SK-N-SH (cell line): ENCODE measurements around the gene ANKRD1. TPM values are rescaled to one million over a fixed set of nuclear protein-coding genes. Genes with fewer than 3 reads are reported as not detected.
A peak's percentile ranks its signal among the peaks of the same experiment; 100 is the strongest.

Source experiments
- CTCF ChIA-PET: fragments of 300-600, 350-600 bp; formaldehyde crosslinking; extraction: SDS; loops from one replicate; lab custom pipeline; 2021; lab: Yijun Ruan, JAX
- POLR2A ChIA-PET: fragments of 350-600 bp; sonication (Branson Sonifier 250); formaldehyde crosslinking; extraction: SDS; loops from one replicate; lab custom pipeline; 2020; ENCODE audit warnings: antibody characterized with exemption, inconsistent platforms; lab: Yijun Ruan, JAX
- DNase-seq: peaks from one replicate; pipeline ENCODE4 v3.0.0; 2012
- H2AFZ ChIP-seq: fragments of 200-600 bp; sonication (generic); 2 replicates; pipeline ENCODE4 v1.8.1; 2016; ENCODE audit warnings: antibody characterized with exemption, mild to moderate bottlenecking, low read depth
- H3F3A ChIP-seq: fragments of 200-600 bp; sonication (generic); replicated peaks from 2 replicates; pipeline ENCODE3; 2016; ENCODE audit warnings: antibody characterized with exemption, mild to moderate bottlenecking; ENCODE audit not compliant: insufficient read depth
- H3K27ac ChIP-seq, 2 experiments: fragments of 200-500 bp in 1 of 2; fragments of 200-600 bp in 1 of 2; sonication (Bioruptor generic) in 1 of 2; sonication (generic), shearing (Covaris generic) in 1 of 2; 2 replicates each; pipeline versions ENCODE4 v1.5.1 to v1.6.1; 2014 to 2016; ENCODE audit warnings: low read depth in 2 of 2, inconsistent platforms in 1 of 2, low read length in 1 of 2, mild to moderate bottlenecking in 1 of 2, mixed read lengths in 1 of 2
- H3K27me3 ChIP-seq: fragments of 200-600 bp; sonication (generic), shearing (Covaris generic); 2 replicates; pipeline ENCODE4 v1.6.1; 2016; ENCODE audit warnings: mixed run types; ENCODE audit not compliant: insufficient read depth
- H3K36me3 ChIP-seq, 2 experiments: fragments of 200-500 bp in 1 of 2; fragments of 200-600 bp in 1 of 2; sonication (Bioruptor generic) in 1 of 2; sonication (generic) in 1 of 2; replicated peaks in 1 of 2; 2 replicates each; pipeline versions ENCODE3 to v1.5.1; 2014 to 2016; ENCODE audit warnings: low read length in 1 of 2, mild to moderate bottlenecking in 1 of 2; ENCODE audit not compliant: insufficient read depth in 2 of 2, control insufficient read depth in 1 of 2
- H3K4me1 ChIP-seq, 2 experiments: fragments of 200-500 bp in 1 of 2; fragments of 200-600 bp in 1 of 2; sonication (Bioruptor generic) in 1 of 2; sonication (generic), shearing (Covaris generic) in 1 of 2; 2 replicates each; pipeline versions ENCODE4 v1.5.1 to v1.6.1; 2014 to 2016; ENCODE audit warnings: low read depth in 1 of 2, low read length in 1 of 2, mixed run types in 1 of 2; ENCODE audit not compliant: insufficient read depth in 2 of 2, control insufficient read depth in 1 of 2
- H3K4me2 ChIP-seq: fragments of 200-600 bp; sonication (generic), shearing (Covaris generic); 2 replicates; pipeline ENCODE4 v1.6.1; 2017; ENCODE audit warnings: mixed run types
- H3K4me3 ChIP-seq, 2 experiments: fragments of 200-500 bp in 1 of 2; fragments of 200-600 bp in 1 of 2; sonication (Bioruptor generic) in 1 of 2; sonication (generic), shearing (Covaris generic) in 1 of 2; 2 replicates each; pipeline versions ENCODE4 v1.5.1 to v1.8.1; 2014 to 2016; ENCODE audit warnings: low read depth in 2 of 2, inconsistent platforms in 1 of 2, low read length in 1 of 2, mild to moderate bottlenecking in 1 of 2, mixed read lengths in 1 of 2, moderate library complexity in 1 of 2
- H3K79me2 ChIP-seq: fragments of 200-600 bp; sonication (generic); 2 replicates; pipeline ENCODE4 v1.8.1; 2017; ENCODE audit warnings: mild to moderate bottlenecking; ENCODE audit not compliant: insufficient read depth
- H3K9ac ChIP-seq: fragments of 200-600 bp; sonication (generic); 2 replicates; pipeline ENCODE4 v1.6.1; 2017; ENCODE audit warnings: mixed run types
- H3K9me2 ChIP-seq: fragments of 200-600 bp; sonication (generic); 2 replicates; pipeline ENCODE4 v1.6.1; 2017; ENCODE audit warnings: mixed run types
- H3K9me3 ChIP-seq: fragments of 200-600 bp; sonication (generic); 2 replicates; pipeline ENCODE4 v1.6.1; 2017; ENCODE audit warnings: mixed run types, mild to moderate bottlenecking, moderate library complexity
- H4K20me1 ChIP-seq: fragments of 200-600 bp; sonication (generic); 2 replicates; pipeline ENCODE4 v1.6.1; 2017; ENCODE audit warnings: mild to moderate bottlenecking, mixed run types; ENCODE audit not compliant: insufficient read depth
- ELF1 ChIP-seq: IDR thresholded peaks from 2 replicates; pipeline ENCODE4 v1.4.0; 2012
- EP300 ChIP-seq, 2 experiments: IDR thresholded peaks; 2 replicates each; pipeline versions ENCODE4 v1.4.0 to v1.6.1; 2012; ENCODE audit warnings: borderline replicate concordance in 1 of 2, low read depth in 1 of 2, low read length in 1 of 2
- FOSL2 ChIP-seq: IDR thresholded peaks from 2 replicates; pipeline ENCODE4 v1.4.0; 2012; ENCODE audit warnings: low read depth, mild to moderate bottlenecking, moderate library complexity, borderline replicate concordance
- FOXJ3 ChIP-seq: sonication (generic); formaldehyde crosslinking; IDR thresholded peaks from 2 replicates; pipeline ENCODE4 v1.5.1; 2020; ENCODE audit warnings: mild to moderate bottlenecking, missing genetic modification reagents
- FOXM1 ChIP-seq: IDR thresholded peaks from 2 replicates; pipeline ENCODE4 v1.4.0; 2012; ENCODE audit warnings: low read depth, mild to moderate bottlenecking
- GABPA ChIP-seq: IDR thresholded peaks from 2 replicates; pipeline ENCODE4 v1.4.0; 2012; ENCODE audit warnings: low read depth, mild to moderate bottlenecking
- IRF3 ChIP-seq: fragments of 150-350 bp; IDR thresholded peaks from 2 replicates; pipeline ENCODE4 v1.6.1; 2016; ENCODE audit warnings: mild to moderate bottlenecking, low read depth, low read length
- JUND ChIP-seq: IDR thresholded peaks from 2 replicates; pipeline ENCODE4 v1.4.0; 2012
- MEF2A ChIP-seq: IDR thresholded peaks from 2 replicates; pipeline ENCODE4 v1.4.0; 2012; ENCODE audit warnings: low read depth, borderline replicate concordance
- MXI1 ChIP-seq: IDR thresholded peaks from 2 replicates; pipeline ENCODE4 v1.6.1; 2012; ENCODE audit warnings: mild to moderate bottlenecking, low read depth, low read length, improper control_type of control experiment
- NFIC ChIP-seq: IDR thresholded peaks from 2 replicates; pipeline ENCODE4 v1.4.0; 2012; ENCODE audit warnings: borderline replicate concordance
- NRF1 ChIP-seq: IDR thresholded peaks from 2 replicates; pipeline ENCODE4 v1.6.1; 2012; ENCODE audit warnings: low read depth, mild to moderate bottlenecking, low read length
- POLR2AphosphoS5 ChIP-seq: IDR thresholded peaks from 2 replicates; pipeline ENCODE4 v1.6.1; 2012; ENCODE audit warnings: low read depth, low read length
- RCOR1 ChIP-seq: fragments of 150-350 bp; IDR thresholded peaks from 2 replicates; pipeline ENCODE4 v1.6.1; 2017; ENCODE audit warnings: antibody characterized with exemption, low read length
- RFX5 ChIP-seq: IDR thresholded peaks from 2 replicates; pipeline ENCODE4 v1.6.1; 2012; ENCODE audit warnings: mild to moderate bottlenecking, improper control_type of control experiment, low read length
- TCF12 ChIP-seq: IDR thresholded peaks from 2 replicates; pipeline ENCODE4 v1.4.0; 2012
- WGBS: methylation state at CpG from one replicate; pipeline ENCODE4 v1.1.6; 2017; ENCODE audit warnings: low lambda C conversion rate; 5-methylcytosine and 5-hydroxymethylcytosine counted together
- polyA plus RNA-seq, 3 experiments: library from polyadenylated mRNA; depleted of rRNA; stranded (reverse); fragments of >200 nt; gene quantifications; 2 replicates each; pipeline ENCODE4 v1.2.3, GENCODE V29; 2012
- TF ChIP-seq, protein P1 (sequence below): IDR thresholded peaks from 2 replicates; pipeline ENCODE4 v1.4.0; 2012; ENCODE audit warnings: low read depth, borderline replicate concordance
- TF ChIP-seq, protein P2 (sequence below): IDR thresholded peaks from 2 replicates; pipeline ENCODE4 v1.4.0; 2012; ENCODE audit warnings: low read depth
- TF ChIP-seq, protein P3 (sequence below): fragments of 200-600 bp; sonication (generic); IDR thresholded peaks from 2 replicates; pipeline ENCODE4 v1.6.1; 2017; ENCODE audit warnings: antibody characterized with exemption, mild to moderate bottlenecking, moderate library complexity
- TF ChIP-seq, protein P4 (sequence below): fragments of 150-350 bp; IDR thresholded peaks from 2 replicates; pipeline ENCODE4 v1.6.1; 2017; ENCODE audit warnings: antibody characterized with exemption, low read length, low read depth, borderline replicate concordance

ANKRD1 gene
- polyA plus RNA-seq, 1 of the 3 experiments (the other 2 are of a cell fraction) = 41.7 TPM

- TF ChIP-seq JUND (peak; percentile 41), POLR2AphosphoS5 (peak; percentile 81; the same call in 1 of the 2 replicates), FOXM1 (peak; percentile 59; the same call in 1 of the 2 replicates), TCF12 (peak; percentile 78), FOSL2 (peak; percentile 36; the same call in 1 of the 2 replicates), EP300 (IDR thresholded peaks at IDR 0.05; ENCODE audit: borderline replicate concordance in 1 of 2, low read depth in 1 of 2, low read length in 1 of 2) (peak in 1 of 2 experiments; percentile 90; a peak in 2 of 4 replicates), ELF1 (0 out of 2 replicates have a peak, but pooled peaks have one; percentile 27)
- TF ChIP-seq, protein P1, sequence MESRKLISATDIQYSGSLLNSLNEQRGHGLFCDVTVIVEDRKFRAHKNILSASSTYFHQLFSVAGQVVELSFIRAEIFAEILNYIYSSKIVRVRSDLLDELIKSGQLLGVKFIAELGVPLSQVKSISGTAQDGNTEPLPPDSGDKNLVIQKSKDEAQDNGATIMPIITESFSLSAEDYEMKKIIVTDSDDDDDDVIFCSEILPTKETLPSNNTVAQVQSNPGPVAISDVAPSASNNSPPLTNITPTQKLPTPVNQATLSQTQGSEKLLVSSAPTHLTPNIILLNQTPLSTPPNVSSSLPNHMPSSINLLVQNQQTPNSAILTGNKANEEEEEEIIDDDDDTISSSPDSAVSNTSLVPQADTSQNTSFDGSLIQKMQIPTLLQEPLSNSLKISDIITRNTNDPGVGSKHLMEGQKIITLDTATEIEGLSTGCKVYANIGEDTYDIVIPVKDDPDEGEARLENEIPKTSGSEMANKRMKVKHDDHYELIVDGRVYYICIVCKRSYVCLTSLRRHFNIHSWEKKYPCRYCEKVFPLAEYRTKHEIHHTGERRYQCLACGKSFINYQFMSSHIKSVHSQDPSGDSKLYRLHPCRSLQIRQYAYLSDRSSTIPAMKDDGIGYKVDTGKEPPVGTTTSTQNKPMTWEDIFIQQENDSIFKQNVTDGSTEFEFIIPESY = peak; percentile 20; the same call in 1 of the 2 replicates
- TF ChIP-seq, protein P2, sequence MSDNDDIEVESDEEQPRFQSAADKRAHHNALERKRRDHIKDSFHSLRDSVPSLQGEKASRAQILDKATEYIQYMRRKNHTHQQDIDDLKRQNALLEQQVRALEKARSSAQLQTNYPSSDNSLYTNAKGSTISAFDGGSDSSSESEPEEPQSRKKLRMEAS = peak; percentile 10; the same call in 1 of the 2 replicates
Observed at GRCh38 chr10:90930070-90930837, 9.4 kb upstream of the ANKRD1 start (continued).

GRCh38 chr10:90929179-90929578 lies 8.3 kb upstream of the ANKRD1 start:
- no peak overlapping the region for H3K4me2 ChIP-seq
- no peaks in the 10 kb centered on the region for H3K9me2 ChIP-seq
- no peak overlapping the region for H2AFZ ChIP-seq
- peaks cover 0 to 32% of the 10 kb centered on the region in 2 experiments; a peak in 2 of 4 replicates for H3K4me1 ChIP-seq
- TF ChIP-seq TCF12 = no peak
- TF ChIP-seq, protein P3, sequence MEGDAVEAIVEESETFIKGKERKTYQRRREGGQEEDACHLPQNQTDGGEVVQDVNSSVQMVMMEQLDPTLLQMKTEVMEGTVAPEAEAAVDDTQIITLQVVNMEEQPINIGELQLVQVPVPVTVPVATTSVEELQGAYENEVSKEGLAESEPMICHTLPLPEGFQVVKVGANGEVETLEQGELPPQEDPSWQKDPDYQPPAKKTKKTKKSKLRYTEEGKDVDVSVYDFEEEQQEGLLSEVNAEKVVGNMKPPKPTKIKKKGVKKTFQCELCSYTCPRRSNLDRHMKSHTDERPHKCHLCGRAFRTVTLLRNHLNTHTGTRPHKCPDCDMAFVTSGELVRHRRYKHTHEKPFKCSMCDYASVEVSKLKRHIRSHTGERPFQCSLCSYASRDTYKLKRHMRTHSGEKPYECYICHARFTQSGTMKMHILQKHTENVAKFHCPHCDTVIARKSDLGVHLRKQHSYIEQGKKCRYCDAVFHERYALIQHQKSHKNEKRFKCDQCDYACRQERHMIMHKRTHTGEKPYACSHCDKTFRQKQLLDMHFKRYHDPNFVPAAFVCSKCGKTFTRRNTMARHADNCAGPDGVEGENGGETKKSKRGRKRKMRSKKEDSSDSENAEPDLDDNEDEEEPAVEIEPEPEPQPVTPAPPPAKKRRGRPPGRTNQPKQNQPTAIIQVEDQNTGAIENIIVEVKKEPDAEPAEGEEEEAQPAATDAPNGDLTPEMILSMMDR = no peak
- no peak for TF ChIP-seq MEF2A
- TF ChIP-seq IRF3 = no peak
- no peak for TF ChIP-seq MXI1
- TF ChIP-seq FOSL2 = no peak
- no peak for TF ChIP-seq FOXJ3 (CRISPR knock-in tag)
- no peak for TF ChIP-seq RFX5
- no peak for TF ChIP-seq RCOR1
- TF ChIP-seq GABPA = no peak
- TF ChIP-seq, protein P1 = no peak
- TF ChIP-seq, protein P2 = no peak
- TF ChIP-seq, protein P4, sequence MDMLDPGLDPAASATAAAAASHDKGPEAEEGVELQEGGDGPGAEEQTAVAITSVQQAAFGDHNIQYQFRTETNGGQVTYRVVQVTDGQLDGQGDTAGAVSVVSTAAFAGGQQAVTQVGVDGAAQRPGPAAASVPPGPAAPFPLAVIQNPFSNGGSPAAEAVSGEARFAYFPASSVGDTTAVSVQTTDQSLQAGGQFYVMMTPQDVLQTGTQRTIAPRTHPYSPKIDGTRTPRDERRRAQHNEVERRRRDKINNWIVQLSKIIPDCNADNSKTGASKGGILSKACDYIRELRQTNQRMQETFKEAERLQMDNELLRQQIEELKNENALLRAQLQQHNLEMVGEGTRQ = no peak
- TF ChIP-seq NRF1 = no peak
- no peak for TF ChIP-seq ELF1
- TF ChIP-seq NFIC = no peak
- no peaks in the 10 kb centered on the region for H3K79me2 ChIP-seq
- H3K27me3 ChIP-seq = no peaks in the 10 kb centered on the region
- no peak for DNase-seq
- H3K36me3 ChIP-seq = no peaks in the 10 kb centered on the region
- ChIA-PET CTCF (interaction anchor here (0.8 to 1.4 kb wide), 2 partner anchors 18 to 321 kb away, joined by 4 read pairs; no protein-coding TSS in a partner anchor), POLR2A (no interaction called here)
- H3F3A ChIP-seq = peaks cover 47% of the 10 kb centered on the region
- H3K9me3 ChIP-seq = no peaks in the 10 kb centered on the region
- no peak overlapping the region for H3K9ac ChIP-seq
- no peaks in the 10 kb centered on the region for H4K20me1 ChIP-seq
- H3K27ac ChIP-seq = peak overlapping the region; percentile 91 to 95; a peak in 3 of 4 replicates
- 87% methylated on average over 5 of the region's 5 CpGs for WGBS
- H3K4me3 ChIP-seq = no peak overlapping the region
